Esophagus squamous epithelium (tissue), 4 donors: ENCODE data around the gene EIPR1.

Source experiments
- POLR2A ChIP-seq, 4 donors: fragments of 450-650 bp; IDR thresholded peaks; one replicate each; pipeline ENCODE4 v1.6.1; 2017; ENCODE audit warnings: antibody characterized with exemption in 4 of 4, mild to moderate bottlenecking in 4 of 4, moderate library complexity in 3 of 4
- TF ChIP-seq, protein P1 (sequence below), 6 experiments: fragments of 450-650 bp in 4 of 6; fragments of 200-600 bp in 2 of 6; sonication (generic) in 2 of 6; IDR thresholded peaks; one replicate each; pipeline ENCODE4 v1.5.1; 2016 to 2019; ENCODE audit warnings: antibody characterized with exemption in 6 of 6, mild to moderate bottlenecking in 4 of 6, moderate library complexity in 4 of 6

GRCh38 chr2:3279236-3279960 lies 98.2 kb downstream of the EIPR1 start:
- TF ChIP-seq, protein P1, sequence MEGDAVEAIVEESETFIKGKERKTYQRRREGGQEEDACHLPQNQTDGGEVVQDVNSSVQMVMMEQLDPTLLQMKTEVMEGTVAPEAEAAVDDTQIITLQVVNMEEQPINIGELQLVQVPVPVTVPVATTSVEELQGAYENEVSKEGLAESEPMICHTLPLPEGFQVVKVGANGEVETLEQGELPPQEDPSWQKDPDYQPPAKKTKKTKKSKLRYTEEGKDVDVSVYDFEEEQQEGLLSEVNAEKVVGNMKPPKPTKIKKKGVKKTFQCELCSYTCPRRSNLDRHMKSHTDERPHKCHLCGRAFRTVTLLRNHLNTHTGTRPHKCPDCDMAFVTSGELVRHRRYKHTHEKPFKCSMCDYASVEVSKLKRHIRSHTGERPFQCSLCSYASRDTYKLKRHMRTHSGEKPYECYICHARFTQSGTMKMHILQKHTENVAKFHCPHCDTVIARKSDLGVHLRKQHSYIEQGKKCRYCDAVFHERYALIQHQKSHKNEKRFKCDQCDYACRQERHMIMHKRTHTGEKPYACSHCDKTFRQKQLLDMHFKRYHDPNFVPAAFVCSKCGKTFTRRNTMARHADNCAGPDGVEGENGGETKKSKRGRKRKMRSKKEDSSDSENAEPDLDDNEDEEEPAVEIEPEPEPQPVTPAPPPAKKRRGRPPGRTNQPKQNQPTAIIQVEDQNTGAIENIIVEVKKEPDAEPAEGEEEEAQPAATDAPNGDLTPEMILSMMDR (IDR thresholded peaks at IDR 0.05), result no peak
- TF ChIP-seq POLR2A (IDR thresholded peaks at IDR 0.05), result no peak
